HEK293T (cell line): ENCODE measurements around the gene CGNL1.

ENCODE experiments used
- CTCF ChIA-PET: fragments of 350-600 bp; formaldehyde crosslinking; extraction: SDS; loops from one replicate; lab custom pipeline; 2021; ENCODE audit warnings: antibody characterized with exemption, inconsistent platforms; lab: Yijun Ruan, JAX
- POLR2A ChIA-PET: fragments of 350-600 bp; formaldehyde crosslinking; extraction: SDS; loops from one replicate; lab custom pipeline; 2020; ENCODE audit warnings: antibody characterized with exemption, inconsistent platforms; lab: Yijun Ruan, JAX
- DNase-seq: peaks from one replicate; pipeline ENCODE4 v3.0.0; 2012; ENCODE audit warnings: mixed read lengths; ENCODE audit errors: extremely low spot score
- ARNT ChIP-seq: fragments of 450-650 bp; IDR thresholded peaks from 2 replicates; pipeline ENCODE4 v1.6.1; 2017; ENCODE audit warnings: mild to moderate bottlenecking
- BHLHE40 ChIP-seq: fragments of 450-650 bp; IDR thresholded peaks from 2 replicates; pipeline ENCODE4 v1.6.1; 2016; ENCODE audit warnings: mild to moderate bottlenecking, moderate library complexity, borderline replicate concordance
- CTBP1 ChIP-seq: fragments of 450-650 bp; IDR thresholded peaks from 2 replicates; pipeline ENCODE4 v1.6.1; 2016; ENCODE audit warnings: borderline replicate concordance
- ELF4 ChIP-seq: fragments of 450-650 bp; IDR thresholded peaks from 2 replicates; pipeline ENCODE4 v1.6.1; 2017; ENCODE audit warnings: antibody characterized with exemption
- FOXA1 ChIP-seq: fragments of 450-650 bp; IDR thresholded peaks from 2 replicates; pipeline ENCODE4 v1.6.1; 2016; ENCODE audit warnings: mild to moderate bottlenecking
- FOXK2 ChIP-seq: fragments of 450-650 bp; IDR thresholded peaks from 2 replicates; pipeline ENCODE4 v1.6.1; 2016; ENCODE audit warnings: mild to moderate bottlenecking
- FOXM1 ChIP-seq: fragments of 450-650 bp; IDR thresholded peaks from 2 replicates; pipeline ENCODE4 v1.6.1; 2017; ENCODE audit warnings: mild to moderate bottlenecking, borderline replicate concordance
- HDGF ChIP-seq: fragments of 450-650 bp; IDR thresholded peaks from 2 replicates; pipeline ENCODE4 v1.6.1; 2017; ENCODE audit warnings: antibody characterized with exemption, borderline replicate concordance
- L3MBTL2 ChIP-seq: fragments of 450-650 bp; conservative IDR thresholded peaks from 2 replicates; pipeline ENCODE4 v1.6.1; 2016; ENCODE audit warnings: mild to moderate bottlenecking
- LEF1 ChIP-seq: fragments of 450-650 bp; IDR thresholded peaks from 2 replicates; pipeline ENCODE4 v1.6.1; 2017; ENCODE audit warnings: mild to moderate bottlenecking, borderline replicate concordance
- PKNOX1 ChIP-seq: fragments of 450-650 bp; IDR thresholded peaks from 2 replicates; pipeline ENCODE4 v1.6.1; 2016
- SP1 ChIP-seq: fragments of 450-650 bp; IDR thresholded peaks from 2 replicates; pipeline ENCODE4 v1.6.1; 2017
- SUZ12 ChIP-seq: fragments of 450-650 bp; IDR thresholded peaks from 2 replicates; pipeline ENCODE4 v1.6.1; 2016; ENCODE audit warnings: mild to moderate bottlenecking
- TARDBP ChIP-seq: fragments of 450-650 bp; IDR thresholded peaks from 2 replicates; pipeline ENCODE4 v1.6.1; 2016
- ZNF384 ChIP-seq: fragments of 450-650 bp; IDR thresholded peaks from 2 replicates; pipeline ENCODE4 v1.6.1; 2016

Gene CGNL1

GRCh38 chr15:57444877-57445513, 68.7 kb downstream of the CGNL1 start:
- no peak for DNase-seq
- ChIA-PET POLR2A (no interaction called here), CTCF (no interaction called here)
- TF ChIP-seq FOXK2 (no peak), ARNT (no peak), PKNOX1 (no peak), L3MBTL2 (no peak), LEF1 (no peak)

- DNase-seq: no peak
- TF ChIP-seq ELF4 (no peak), LEF1 (no peak), BHLHE40 (no peak), TARDBP (no peak), SUZ12 (no peak), SP1 (no peak), PKNOX1 (no peak), ZNF384 (no peak), FOXK2 (no peak), HDGF (no peak)
- POLR2A ChIA-PET: no interaction called here
- CTCF ChIA-PET: no interaction called here
Measured at GRCh38 chr15:57445872-57446271, 69.6 kb downstream of the CGNL1 start.

GRCh38 chr15:57446393-57446792, 70.1 kb downstream of the CGNL1 start:
- TF ChIP-seq FOXK2: no peak
- TF ChIP-seq PKNOX1: no peak
- TF ChIP-seq L3MBTL2: no peak
- no peak for TF ChIP-seq CTBP1
- ChIA-PET CTCF (no interaction called here), POLR2A (no interaction called here)
- no peak for DNase-seq

- TF ChIP-seq BHLHE40 (no peak), SP1 (no peak), ZNF384 (no peak), FOXM1 (no peak), HDGF (no peak), L3MBTL2 (no peak), ELF4 (no peak), SUZ12 (no peak), CTBP1 (no peak), LEF1 (no peak), FOXK2 (no peak), PKNOX1 (no peak)
- ChIA-PET CTCF (no interaction called here), POLR2A (no interaction called here)
- no peak for DNase-seq
Measured at GRCh38 chr15:57451555-57451954, 75.2 kb downstream of the CGNL1 start.

- POLR2A ChIA-PET: no interaction called here
- TF ChIP-seq ZNF384: no peak
- TF ChIP-seq LEF1: no peak
- TF ChIP-seq HDGF: no peak
- no peak for TF ChIP-seq FOXM1
- TF ChIP-seq PKNOX1: no peak
- TF ChIP-seq SUZ12: no peak
- TF ChIP-seq TARDBP: no peak
- no peak for TF ChIP-seq L3MBTL2
- TF ChIP-seq FOXK2: no peak
- no peak for TF ChIP-seq FOXA1
- TF ChIP-seq BHLHE40: no peak
- DNase-seq: no peak
- CTCF ChIA-PET: interaction anchor here (0.7 kb wide), 1 partner anchor 13 kb away, joined by 3 read pairs; no protein-coding TSS in a partner anchor
Measured at GRCh38 chr15:57452090-57452754, 75.9 kb downstream of the CGNL1 start.

GRCh38 chr15:57455929-57456328, 79.6 kb downstream of the CGNL1 start:
- POLR2A ChIA-PET: no interaction called here
- no peak for DNase-seq
- TF ChIP-seq FOXK2 (no peak), FOXM1 (no peak), PKNOX1 (no peak), L3MBTL2 (no peak), SP1 (no peak), ZNF384 (no peak), HDGF (no peak), SUZ12 (no peak), CTBP1 (no peak), LEF1 (no peak), BHLHE40 (no peak), FOXA1 (no peak), ARNT (no peak)
- CTCF ChIA-PET: no interaction called here
